Measurements from ENCODE around the gene CUL7. TPM values are rescaled to one million over a fixed set of nuclear protein-coding genes. Genes with fewer than 3 reads are reported as not detected.

Gene CUL7
- total and polyA plus RNA-seq, 2 of the 8 experiments (the other 6 are each of a cell fraction or from before 2014, with no cell fraction given): 10.8 to 15.0 TPM

DNA sequence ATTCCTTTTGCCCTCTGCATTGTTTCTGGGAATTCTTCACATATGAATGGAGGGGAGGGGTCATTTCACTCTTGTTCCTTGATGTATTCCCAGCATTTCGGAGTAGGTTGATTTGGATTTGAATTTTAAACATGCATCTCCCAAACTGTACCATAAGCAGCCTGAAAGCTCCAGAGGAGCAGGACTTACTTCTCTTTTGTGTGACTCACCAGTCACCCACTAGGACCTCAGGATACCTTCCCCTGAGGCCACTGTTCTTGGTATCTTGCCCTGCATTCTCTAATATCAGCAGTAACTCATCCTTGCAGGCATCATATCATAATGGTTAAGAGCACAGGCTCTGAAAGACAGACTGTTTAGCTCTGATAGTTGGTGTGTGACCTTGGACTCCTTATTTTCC lies 4.9 kb upstream of the CUL7 start (continued):
- no peak for TF ChIP-seq POLR2A (IDR thresholded peaks at IDR 0.05; ENCODE audit: control extremely low read depth in 1 of 2, low read depth in 2 of 2, low read length in 2 of 2)
